GM19468 (cell line): ENCODE results near the gene DHX34.
"Not testable (repeated sequence)": the region's sequence is repeated elsewhere in the genome, so short reads cannot be mapped to it uniquely, and the experiment has no call there.

Experiments used
- ATAC-seq: cut with Tn5 transposase; IDR thresholded peaks from one replicate; pipeline ENCODE4 v1.9.1; 2021; ENCODE audit warnings: mild to moderate bottlenecking, moderate library complexity, moderate number of reproducible peaks; ENCODE audit not compliant: unreplicated experiment; ENCODE audit errors: extremely low read depth

The DHX34 gene

DNA sequence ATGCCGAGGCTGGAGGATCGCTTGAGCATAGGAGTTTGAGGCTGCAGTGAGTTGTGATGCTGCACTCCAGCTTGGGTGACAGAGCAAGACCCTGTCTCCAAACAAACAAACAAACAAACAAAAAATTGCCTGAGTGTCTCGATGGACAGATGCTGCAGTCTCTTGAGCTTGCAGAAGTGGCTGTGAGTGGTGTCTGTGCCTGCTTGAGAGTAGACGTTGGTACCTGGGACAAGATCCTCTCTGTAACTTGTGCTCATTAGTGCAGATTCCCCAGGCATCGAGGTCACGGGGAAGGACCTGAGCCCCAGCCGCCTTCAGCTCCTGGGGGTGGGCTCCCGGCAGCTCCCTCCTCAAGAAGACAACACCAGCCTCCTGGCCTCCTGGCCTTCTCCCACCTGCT, 25.7 kb upstream of the DHX34 start:
- no peak for ATAC-seq

DNA sequence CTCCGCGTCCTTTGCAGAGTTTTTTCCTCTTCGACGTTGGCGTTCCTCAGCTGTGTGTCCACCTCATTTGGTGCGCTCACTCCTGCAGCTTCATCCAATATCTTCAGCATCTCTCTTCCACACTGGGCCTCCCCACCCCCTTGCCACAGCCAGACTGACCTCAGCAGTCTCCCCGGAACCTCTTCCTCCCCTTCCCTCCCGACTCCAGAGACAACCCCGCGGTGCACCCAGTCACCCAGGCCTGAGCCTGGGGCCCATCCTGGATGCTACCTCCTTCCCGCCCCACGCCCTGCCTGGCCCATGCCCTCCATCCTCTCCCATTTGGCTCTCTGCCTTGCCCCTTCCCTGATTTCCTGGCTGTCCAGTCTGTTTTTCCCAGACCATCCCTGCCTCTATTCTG, 25.2 kb upstream of the DHX34 start:
- no peak for ATAC-seq

DNA sequence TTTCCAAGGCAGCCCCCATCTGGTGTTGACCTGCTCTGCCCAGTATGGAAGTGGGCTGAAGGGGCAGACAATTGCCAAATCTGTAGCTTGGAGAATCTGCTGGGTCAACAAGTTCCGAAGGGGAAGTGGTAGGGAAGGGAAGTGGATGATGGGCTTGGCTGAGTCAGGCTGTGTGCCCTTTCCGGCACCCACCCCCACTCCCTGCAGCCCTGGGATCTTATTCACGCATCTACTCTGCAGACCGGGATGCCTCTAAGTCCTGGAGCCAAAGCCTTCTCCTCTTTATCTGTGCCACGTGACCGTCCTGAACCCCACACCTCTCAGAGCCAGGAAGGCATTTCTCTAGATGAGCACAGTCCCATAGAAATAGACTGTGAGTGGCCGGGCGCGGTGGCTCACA, 24.6 kb upstream of the DHX34 start:
- ATAC-seq: no peak

- no peak for ATAC-seq
Measured at GRCh38 chr19:47330466-47330869, 18.6 kb upstream of the DHX34 start.

- ATAC-seq: no peak
Measured at GRCh38 chr19:47331490-47331889, 17.6 kb upstream of the DHX34 start.

- no peak for ATAC-seq
Measured at GRCh38 chr19:47331931-47332547, 17.1 kb upstream of the DHX34 start, which contains the start of gene C5AR2. TSS of gene C5AR2 (plus strand) at chr19:47332175. CDS start at chr19:47340800, 8,625 bp downstream.

DNA sequence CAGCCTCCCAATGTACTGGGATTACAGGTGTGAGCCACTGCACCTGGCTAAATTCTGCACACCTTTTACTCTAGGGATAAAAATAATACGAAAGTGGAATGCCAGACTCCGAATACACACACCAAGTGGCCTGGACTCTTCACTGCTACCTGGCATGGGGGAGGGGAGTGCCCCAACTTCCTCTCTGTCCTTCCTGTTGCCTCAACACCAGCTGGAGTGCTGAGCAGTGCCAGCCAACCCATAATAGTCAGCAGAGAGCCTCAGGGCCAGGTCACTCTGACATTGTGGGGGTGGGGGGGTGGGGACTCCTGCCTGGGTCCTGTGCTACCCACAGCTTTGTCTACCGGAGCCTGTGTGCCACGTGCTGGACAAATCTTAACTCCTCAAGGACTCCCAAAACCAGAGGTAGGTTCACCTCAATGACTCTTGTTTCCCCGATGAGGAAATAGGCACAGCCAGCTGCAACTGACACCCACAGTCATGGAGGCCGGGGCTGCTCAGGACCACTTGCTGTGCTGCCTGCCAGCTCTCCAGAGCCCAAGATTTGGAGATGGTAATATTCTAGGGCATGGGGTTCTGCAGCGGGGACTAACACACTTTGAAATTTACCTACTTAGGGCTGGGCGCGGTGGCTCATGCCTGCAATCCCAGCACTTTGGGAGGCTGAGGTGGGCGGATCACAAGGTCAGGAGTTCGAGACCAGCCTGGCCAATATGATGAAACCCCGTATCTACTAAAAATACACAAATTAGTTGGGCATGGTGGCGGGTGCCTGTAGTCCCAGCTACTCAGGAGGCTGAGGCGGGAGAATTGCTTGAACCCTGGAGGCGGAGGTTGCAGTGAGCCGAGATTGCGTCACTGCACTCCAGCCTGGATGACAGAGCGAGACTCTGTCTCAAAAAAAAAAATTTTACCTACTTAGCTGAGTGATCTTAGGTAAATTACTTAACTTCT, 12.1 kb upstream of the DHX34 start:
- not testable (repeated sequence) for ATAC-seq

- no peak for ATAC-seq
Measured at GRCh38 chr19:47339196-47339880, 9.8 kb upstream of the DHX34 start.

DNA sequence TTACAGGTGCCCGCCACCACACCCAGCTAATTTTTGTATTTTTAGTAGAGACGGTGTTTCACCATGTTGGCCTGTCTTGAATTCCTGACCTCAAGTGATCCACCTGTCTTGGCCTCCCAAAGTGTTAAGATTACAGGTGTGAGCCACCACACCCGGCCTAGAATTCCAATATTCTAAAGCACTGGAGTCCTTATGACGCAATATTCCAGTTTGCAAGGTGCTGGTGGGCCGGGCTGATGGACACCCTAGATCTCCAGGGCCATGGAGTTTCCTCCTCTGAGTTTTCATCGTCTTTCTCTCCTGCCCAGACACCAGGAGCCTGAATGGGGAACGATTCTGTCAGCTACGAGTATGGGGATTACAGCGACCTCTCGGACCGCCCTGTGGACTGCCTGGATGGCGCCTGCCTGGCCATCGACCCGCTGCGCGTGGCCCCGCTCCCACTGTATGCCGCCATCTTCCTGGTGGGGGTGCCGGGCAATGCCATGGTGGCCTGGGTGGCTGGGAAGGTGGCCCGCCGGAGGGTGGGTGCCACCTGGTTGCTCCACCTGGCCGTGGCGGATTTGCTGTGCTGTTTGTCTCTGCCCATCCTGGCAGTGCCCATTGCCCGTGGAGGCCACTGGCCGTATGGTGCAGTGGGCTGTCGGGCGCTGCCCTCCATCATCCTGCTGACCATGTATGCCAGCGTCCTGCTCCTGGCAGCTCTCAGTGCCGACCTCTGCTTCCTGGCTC, 8.5 kb upstream of the DHX34 start:
- ATAC-seq: no peak

DNA sequence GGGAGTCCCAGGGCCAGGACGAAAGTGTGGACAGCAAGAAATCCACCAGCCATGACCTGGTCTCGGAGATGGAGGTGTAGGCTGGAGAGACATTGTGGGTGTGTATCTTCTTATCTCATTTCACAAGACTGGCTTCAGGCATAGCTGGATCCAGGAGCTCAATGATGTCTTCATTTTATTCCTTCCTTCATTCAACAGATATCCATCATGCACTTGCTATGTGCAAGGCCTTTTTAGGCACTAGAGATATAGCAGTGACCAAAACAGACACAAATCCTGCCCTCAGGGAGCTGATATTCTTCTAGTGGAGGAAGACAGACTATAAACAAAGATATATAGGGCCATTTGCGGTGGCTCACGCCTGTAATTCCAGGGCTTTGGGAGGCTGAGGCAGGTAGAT, 7.4 kb upstream of the DHX34 start:
- no peak for ATAC-seq

- ATAC-seq: no peak
Measured at GRCh38 chr19:47343194-47343802, 5.8 kb upstream of the DHX34 start.

GRCh38 chr19:47344425-47344824, 4.7 kb upstream of the DHX34 start:
- ATAC-seq: no peak

GRCh38 chr19:47346024-47346423, 3.1 kb upstream of the DHX34 start:
- not testable (repeated sequence) for ATAC-seq

GRCh38 chr19:47350630-47351029, 1.5 kb downstream of the DHX34 start:
- no peak for ATAC-seq

DNA sequence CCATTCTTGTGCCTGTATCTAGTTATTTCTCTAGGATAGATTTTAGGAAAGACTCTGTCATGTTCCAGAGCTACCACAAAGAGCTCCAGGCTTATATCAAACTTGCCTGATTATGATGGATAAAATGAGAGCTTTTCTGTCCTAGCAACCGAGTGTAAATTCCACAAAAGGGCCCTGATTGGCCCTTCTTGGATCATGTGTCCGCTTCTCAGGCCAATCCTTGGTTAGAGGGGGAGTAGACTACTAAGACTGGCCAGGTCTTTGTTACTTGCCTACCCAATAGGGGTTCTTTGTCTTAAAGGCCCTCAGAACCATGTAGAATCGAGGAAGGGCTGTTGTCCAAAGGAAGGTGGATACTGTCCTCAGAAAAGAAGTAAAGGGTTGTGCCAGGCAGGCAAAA, 2.4 kb downstream of the DHX34 start:
- ATAC-seq: no peak

DNA sequence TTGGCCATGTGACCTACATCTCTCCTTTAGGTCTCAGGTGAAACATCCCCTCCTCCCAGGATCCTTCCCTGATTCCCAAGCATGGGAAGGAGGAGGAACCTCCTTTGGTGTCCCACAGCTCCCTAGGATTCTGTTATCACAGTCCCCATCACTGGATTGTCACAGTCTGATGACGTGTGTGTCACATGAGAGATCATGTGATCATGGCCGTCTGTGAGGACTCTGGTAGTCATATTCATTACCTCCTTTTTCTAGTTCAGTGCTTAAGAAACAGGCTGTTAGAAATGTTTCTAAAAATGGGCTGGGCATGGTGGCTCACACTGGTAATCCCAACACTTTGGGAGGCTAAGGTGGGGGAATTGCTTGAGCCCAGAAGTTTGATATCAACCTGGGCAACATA, 3.0 kb downstream of the DHX34 start:
- no peak for ATAC-seq

GRCh38 chr19:47353307-47353712, 4.2 kb downstream of the DHX34 start:
- no peak for ATAC-seq

- ATAC-seq: no peak
Measured at GRCh38 chr19:47356900-47357299, 7.8 kb downstream of the DHX34 start.

- ATAC-seq: no peak
Measured at GRCh38 chr19:47357788-47358680, 8.9 kb downstream of the DHX34 start.
